Astrocyte of the hippocampus (primary cell): ENCODE measurements around the gene ACACB.
"Not testable (repeated sequence)": the region's sequence is repeated elsewhere in the genome, so short reads cannot be mapped to it uniquely, and the experiment has no call there.

Source experiments
- DNase-seq: peaks from one replicate; pipeline ENCODE4 v3.0.0; 2011; ENCODE audit warnings: low read depth, low spot score

ACACB gene

DNA sequence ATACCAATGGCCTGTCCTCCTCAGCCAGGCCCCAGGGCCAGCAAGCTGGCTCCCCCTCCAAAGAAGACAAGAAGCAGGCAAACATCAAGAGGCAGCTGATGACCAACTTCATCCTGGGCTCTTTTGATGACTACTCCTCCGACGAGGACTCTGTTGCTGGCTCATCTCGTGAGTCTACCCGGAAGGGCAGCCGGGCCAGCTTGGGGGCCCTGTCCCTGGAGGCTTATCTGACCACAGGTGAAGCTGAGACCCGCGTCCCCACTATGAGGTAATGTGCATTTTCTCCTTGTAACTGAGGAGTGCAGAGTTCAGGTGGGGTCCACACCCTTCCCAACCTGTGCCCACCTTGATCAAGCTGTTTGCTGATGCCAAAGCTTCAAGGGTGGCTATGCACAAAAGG is 23.4 kb downstream of the ACACB start:
- no peak for DNase-seq

DNA sequence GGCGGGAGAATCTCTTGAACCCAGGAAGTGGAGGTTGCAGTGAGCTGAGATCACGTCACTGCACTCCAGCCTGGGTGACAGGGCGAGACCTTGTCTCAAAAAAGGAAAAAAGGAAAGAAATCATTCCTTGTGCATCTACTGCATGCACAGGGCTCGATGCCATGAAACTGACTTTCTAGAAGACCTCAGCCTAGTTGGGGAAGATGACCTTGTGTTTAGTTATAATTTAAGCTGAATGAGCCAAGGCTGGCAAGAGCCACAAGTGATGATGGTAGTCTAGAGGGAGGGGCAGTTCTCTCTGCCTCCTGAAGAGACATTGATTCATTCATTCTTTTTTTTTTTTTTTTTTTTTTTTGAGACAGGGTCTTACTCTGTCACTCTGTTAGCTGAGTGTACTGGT is 24.2 kb downstream of the ACACB start:
- DNase-seq: no peak

DNA sequence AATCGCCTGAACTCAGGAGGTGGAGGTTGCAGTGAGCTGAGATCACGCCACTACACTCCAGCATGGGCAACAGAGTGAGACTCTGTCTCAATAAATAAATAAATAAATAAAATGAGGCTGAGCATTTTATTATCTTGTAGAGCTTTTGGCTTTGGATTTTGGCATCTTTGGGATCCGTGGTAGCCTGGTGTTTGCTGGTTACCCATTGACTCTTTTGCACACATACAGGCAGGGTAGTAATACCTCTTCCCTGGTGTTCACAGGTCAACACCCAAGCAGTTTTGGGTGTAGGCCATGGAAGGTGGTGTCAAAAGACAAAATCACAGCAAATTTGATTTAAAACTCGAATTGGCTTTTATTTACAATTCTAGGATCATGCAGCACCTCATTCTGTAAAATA is 27.8 kb downstream of the ACACB start:
- no peak for DNase-seq

DNA sequence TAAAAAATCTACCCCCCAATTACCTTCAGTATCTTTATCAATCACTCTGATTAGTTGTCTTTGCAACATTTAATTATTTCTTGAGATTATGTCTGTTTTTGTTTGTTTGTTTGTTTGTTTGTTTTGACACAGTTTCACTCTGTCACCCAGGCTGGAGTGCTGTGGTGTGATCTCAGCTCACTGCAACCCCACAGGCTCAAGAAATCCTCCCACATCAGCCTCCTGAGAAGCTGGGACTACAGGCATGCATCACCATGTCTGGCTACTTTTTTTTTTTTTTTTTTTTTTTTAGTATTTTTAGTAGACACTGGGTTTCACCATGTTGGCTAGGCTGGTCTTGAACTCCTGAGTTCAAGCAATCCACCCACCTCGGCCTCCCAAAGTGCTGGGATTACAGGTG is 30.7 kb downstream of the ACACB start:
- not testable (repeated sequence) for DNase-seq

DNA sequence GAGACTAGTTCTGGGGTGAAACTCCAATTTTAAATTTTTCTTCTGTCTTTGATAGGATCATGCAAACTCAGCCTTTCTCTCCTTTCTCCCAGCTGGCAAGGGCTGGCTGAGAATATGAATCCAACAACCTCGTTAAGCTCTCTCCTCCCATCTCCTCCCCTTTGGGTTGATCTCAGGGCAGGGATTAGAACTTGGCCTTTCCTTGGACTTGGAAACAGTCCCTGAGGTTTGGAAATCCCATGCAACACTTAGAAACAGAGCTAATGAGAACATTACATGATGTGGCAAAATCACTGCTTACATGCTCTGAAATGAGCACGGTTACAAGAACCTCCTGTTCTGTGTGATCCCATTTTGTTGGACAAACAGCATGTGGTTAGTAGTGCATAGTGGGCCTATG is 31.6 kb downstream of the ACACB start:
- peak; percentile 53 for DNase-seq

DNA sequence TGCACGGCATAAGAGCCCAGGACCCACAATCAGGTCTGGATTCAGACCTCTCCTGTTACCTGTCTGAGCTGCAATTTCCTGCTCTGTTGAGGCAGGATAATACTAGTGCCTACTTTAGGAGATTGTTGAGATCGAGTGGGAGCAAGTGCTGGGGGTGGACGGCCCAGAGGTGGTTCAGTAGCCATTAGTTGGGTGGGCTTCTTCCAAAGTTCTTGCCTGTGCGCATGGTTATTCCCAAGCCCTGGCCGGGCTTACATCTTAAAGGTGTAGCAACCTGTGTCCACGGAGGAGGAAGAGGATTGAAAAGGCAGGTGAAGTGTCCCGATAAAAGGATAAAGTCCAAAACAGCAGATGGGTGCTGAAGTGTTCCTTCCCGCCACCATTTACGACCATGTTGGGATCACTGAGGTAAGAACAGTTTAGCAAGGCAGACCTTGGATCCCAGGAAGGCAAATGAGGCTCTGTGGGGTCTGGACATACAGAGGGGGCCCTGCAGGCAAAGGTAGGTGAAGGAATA is 33.8 kb downstream of the ACACB start:
- no peak for DNase-seq

DNA sequence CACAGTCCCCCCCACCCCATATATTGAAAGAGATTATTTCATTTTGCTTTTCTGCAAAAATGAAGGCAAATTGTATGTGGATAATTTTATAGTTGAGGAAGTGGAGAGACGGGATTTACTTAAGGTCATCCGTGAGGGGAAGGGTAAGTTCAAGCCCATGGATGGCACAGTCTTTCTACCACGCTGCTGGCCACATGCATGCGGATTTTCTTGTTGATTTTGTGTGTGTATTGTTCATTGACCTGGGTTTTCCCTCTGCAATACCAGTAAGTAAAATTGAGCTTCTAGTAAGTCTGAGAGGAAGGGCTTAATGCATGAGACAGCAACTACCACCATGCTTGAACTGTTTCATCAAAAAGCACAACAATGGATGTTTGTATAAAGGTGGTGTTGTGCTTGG is 35.1 kb downstream of the ACACB start:
- DNase-seq: no peak

DNA sequence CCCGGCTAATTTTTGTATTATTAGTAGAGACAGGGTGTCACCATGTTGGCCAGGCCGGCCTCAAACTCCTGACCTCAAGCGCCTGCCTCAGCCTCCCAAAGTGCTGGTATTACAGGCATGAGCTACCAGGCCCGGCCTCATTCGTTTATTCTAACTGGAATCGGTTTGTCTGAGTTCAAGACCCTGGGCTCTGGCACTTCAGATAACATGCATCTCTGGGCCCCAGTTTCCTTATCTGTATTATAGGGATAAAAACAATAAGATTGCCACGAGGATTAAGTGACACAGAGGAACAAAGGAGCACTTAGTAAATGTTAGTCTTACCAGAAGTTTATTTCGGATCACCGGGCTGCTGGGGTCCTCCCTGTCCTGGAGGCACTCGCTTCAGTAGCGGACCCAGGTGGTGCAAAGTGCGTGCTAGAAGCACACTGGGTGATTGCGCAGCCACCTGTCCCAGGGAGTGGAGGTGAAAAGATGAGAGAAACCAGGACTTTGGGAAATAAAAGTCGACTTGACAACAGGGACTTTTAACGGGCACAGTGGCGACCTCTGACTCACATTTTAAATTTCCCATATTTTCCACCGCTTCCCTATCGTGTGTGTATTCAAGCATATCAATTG is 37.5 kb downstream of the ACACB start:
- DNase-seq: no peak

DNA sequence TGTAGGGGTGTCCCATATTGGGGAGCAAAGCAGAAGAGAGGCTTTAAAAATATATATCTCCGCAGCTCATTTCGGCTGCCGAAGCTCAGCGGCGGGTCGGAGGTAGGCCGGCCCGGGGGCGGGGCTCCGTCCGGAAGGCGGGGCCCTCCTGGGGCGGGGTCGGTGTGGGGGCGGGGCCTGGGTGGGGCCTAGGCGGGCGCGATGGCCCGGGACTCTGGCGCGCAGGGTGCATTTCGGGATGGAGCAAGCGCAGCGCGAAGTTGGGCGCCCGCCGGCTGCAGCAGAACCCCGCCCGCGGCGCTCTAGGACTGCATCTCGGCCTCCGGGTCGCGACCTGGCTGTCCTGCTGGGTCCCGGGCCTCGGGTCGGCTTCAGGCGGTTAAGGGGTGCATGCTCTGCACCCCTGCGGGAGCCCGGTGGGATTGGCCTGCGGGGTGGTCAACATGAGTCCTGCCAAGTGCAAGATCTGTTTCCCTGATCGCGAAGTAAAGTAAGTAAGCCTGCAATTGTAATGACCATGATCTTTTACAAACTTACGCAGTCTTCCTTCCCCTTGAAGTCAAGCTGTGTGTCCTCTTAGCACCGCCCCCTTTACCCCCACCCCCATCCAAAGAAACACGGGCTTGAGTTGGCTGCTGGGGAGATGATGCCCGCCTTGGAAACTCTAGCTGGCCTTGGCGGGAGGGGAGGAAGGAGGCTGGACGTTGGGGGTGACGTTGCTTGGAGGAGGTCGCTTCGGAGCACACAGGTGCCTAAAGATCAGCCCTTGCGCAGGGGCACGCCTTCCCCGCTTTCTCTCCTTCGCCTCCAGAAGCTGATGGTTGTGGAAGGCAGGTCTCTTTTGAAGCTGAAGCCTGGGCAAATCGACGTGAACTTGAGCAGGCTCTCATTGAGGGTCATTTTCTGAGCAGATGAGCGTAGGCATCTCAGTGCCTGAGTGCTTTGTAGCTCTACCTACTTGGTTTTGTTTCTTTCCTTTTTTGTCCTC is 38.4 kb downstream of the ACACB start:
- peak; percentile 83 for DNase-seq

DNA sequence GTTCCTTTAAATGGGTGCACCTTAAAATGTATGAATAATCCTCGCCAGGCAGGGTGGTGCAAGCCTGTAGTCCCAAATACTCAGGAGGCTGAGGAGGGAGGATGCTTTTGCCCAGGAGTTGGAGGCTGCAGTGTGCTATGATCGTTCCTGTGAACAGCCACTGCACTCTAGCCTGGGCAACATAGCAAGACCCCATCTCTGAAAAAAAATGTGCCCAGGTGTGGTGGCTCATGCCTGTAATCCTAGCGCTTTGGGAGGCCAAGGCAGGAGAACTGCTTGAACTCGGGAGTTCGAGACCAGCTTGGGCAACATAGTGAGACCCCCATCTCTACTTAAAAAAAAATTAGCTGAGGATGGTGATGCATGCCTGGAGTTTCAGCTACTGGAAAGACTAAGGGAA is 39.6 kb downstream of the ACACB start:
- no peak for DNase-seq

DNA sequence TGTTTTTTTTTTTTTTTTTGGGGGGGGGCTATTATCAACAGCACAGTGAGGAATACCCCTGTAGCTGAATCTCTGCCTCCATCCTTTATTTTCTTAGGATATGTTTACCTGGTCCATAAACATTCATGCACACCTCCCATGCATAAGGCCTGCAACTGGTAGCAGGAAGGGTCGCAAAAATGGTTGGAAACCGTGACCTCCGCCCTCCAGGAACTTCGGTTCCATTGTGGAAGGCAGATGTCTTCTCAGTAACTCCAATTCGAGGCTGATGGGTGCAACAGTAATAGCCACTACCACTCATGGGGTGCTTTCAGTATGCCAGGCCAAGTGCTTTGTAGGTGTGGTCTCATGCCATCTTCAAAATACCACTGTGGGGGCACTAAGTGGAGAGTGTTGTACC is 40.2 kb downstream of the ACACB start:
- DNase-seq: no peak

DNA sequence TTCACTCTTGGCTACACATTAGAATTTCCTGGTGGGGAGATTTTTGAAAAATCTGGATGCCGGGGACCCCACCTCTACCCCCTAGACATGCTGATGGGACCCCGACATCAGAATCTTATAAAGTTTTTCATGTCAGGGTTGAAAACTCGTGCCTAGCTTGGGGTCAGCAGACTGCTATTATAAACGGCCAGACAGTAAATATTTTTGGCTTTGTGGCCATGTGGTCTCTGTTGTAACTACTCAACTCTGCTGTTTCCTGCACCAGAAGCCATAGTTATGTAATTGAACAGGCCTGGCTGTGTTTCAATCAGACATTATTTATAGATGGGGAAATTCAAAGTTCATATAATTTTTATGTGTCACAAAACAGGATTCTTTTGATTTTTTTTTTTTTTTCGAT is 41.6 kb downstream of the ACACB start:
- no peak for DNase-seq

DNA sequence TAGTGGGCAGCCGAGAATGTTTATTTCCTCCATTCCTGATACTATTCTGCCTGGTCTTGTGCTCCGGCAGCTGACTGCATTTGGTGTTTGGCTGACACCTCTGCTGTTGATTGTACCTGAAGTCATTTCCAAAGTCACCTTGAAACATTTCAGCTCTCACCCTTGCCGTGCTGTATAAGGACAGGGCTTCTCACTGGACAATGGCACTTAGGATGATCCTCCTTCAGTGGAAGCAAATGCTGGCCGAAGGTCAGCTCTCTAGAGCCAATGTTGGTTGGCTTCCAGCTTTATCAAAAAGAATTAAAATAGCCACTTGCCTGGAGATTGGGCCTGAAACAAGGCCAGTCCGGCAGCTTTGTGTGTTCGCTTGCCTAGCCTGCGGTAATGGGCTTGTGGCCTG is 44.0 kb downstream of the ACACB start:
- no peak for DNase-seq

DNA sequence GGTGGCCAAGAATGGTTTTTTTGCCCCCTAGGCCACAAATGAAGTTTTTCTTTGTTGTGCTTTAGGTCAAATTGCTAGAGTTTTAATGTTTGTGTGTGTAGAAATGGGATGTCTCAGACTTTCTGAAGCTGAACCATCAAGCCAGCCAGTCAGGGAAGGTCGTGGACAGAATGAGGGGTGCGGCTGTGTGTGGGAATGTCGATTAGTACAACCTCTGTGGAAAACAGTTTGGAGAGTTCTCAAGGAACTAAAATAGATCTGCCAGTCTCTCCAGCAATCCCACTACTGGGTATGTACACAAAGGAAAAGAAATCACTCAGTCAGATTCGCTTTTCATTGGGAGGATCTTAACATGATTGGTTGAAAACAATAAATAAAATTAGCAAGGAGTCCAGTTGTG is 44.5 kb downstream of the ACACB start:
- no peak for DNase-seq

DNA sequence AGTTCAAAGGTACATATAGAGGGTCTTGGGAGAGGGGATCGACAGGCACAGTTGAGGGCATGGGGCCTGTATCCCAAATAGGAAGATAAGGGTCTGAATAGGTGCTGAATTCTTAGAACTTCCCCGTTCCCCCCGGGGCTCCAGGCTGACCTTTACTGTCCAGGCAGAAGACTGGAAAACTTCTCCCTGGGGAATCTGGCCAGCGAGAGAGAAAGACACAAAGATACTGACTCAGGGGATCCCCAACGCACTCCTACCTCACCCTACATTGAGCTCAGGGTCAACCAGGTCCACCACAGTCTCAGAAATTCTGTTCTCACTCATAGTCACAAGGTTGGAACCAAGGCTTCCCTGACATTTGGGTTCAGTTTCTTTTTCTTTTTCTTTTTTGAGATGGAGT is 46.2 kb downstream of the ACACB start:
- no peak for DNase-seq

DNA sequence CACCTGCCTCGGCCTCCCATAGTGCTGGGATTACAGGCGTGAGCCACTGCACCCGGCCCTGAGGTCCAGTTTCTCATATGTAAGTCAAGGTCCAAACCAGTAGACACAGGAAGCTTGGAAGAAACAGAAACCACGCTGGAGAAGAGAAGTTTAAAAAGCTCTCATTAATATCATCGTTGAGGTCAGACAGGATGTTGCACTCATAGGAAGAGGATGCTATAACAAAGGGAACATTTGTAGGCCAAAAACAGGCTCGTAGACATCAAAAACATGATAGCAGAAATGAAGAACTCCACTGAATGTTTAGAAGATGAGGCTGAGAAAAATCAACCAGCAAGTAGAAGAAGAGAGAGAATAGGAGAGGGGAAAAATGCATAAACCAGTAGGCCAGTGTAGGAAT is 46.8 kb downstream of the ACACB start:
- no peak for DNase-seq

DNA sequence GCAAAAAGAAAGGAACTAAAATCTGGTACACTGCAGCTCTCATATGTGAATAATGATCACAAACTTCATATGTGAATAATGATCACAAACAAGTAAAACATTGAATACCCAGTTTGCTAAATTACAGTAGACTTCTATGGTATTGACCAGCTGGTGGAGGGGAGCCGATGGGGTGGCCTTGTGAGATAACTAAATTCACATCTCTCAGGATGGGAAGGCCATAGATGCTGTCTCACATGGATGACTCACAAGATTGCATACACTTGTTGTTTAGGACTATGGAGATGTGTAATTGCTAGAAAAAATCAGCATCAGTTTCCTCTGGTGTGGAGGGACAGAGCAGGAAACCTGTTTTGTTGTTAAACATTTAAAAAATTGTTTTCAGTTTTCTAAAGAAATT is 49.2 kb downstream of the ACACB start:
- no peak for DNase-seq

DNA sequence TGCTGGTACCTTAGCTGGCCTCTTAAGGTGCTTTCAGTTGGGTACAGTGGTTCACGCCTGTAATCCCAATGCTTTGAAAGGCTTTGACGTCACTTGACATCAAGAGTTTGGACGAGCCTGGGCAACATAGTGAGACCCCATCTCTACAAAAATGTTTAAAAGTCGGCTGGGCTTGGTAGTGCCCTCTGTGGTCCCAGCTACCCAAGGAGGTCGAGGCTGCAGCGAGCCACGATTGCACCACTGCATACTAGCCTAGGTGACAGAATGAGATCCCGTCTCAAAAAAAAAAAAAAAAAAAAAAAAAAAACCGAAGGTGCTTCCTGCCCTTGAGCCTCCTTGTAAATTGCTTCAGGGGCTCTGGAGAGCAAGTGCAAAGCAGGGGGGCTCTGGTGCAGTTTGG is 50.0 kb downstream of the ACACB start:
- DNase-seq: no peak

DNA sequence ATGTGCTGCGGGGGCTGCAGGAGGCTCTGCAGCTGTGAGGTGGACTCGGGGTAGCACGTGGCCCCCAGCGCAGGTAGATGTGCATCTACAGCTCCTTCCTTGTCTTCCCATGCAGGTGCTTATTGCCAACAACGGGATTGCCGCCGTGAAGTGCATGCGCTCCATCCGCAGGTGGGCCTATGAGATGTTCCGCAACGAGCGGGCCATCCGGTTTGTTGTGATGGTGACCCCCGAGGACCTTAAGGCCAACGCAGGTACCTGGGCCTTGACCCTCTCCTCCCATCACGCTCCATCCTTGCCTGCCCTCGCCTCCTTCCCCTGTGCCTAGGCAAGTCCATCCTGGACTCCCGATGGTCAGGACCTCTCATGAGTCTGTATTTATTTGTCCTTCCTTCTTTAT is 51.4 kb downstream of the ACACB start:
- no peak for DNase-seq

DNA sequence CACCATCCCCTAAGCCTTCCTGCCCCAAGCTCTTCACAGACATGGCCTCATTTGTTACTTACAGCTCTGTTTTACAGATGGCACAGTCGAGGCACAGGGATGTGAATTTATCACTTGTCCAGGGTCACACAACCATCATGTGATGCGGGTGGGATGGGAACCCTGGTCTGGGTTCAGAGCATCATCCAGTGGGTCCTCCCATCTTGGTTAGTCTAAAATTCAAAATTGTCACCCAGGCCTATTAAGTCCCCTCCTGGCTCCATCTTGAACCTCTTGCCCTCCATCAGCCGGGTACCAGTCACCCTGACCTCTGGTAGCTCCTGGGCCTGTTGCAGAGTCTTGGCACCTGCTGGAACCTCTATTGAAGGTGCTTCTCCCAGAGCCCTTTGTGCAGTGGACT is 52.9 kb downstream of the ACACB start:
- no peak for DNase-seq

DNA sequence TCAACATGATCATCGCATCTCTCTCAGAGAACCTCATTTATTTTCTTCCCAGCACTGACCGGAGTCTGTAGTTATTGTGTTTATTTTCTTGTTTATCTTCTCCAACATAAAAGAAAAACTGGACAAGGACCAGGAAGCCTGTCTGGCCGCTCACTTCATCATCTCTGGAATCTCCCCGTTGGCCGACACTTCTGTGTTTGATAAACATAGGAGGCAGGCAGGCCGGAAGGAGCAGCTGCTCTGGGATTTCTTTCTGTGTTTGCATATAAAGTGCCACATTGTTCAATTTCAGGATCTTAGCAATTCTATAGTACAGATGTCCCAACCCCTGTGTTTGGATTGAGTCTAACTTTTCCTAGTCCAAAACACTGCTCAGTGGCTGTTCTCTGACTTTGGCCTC is 53.3 kb downstream of the ACACB start:
- DNase-seq: no peak

DNA sequence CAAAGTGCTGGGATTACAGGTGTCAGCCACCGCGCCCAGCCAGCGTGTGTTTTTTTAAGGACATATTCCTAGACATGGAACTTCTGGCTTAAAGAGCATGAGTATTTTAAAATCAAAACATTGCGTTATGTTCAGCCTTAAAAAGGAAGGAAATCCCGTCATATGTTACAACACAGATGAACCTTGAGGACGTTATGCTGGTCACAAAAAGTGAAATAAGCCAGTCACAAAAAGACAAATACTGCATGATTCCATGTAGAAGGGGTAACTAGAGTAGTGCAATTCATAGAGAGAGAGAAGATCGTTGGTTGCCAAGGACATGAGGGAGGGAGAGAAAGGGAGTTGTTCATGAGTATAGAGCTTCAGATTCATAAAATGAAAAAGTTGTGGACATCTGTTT is 53.9 kb downstream of the ACACB start:
- no peak for DNase-seq

DNA sequence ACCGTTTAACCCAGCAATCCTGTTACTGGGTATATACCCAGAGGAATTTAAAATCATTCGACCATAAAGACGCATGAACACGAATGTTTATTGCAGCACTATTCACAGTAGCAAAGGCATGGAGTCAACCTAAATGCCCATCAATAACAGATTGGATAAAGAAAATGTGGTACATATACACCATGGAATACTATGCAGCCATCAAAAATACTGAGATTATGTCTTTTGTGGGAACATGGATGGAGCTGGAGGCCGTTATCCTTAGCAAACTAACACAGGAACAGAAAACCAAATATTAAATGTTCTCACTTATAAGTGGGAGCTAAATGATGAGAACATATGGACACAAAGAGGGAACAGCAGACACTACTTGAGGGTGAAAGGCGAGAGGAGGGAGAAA is 56.4 kb downstream of the ACACB start:
- DNase-seq: not testable (repeated sequence)
